HG02763 (cell line): ENCODE results near the gene ALDOA.
A peak's percentile ranks its signal among the peaks of the same experiment; 100 is the strongest.

Experiments used
- ATAC-seq: cut with Tn5 transposase; IDR thresholded peaks from one replicate; pipeline ENCODE4 v1.9.1; 2021; ENCODE audit warnings: mild to moderate bottlenecking, moderate library complexity; ENCODE audit not compliant: unreplicated experiment

The ALDOA gene

GRCh38 chr16:30088832-30089624, 23.5 kb downstream of the ALDOA start:
- ATAC-seq: no peak

- ATAC-seq: no peak
These were observed 25.2 kb downstream of the ALDOA start for GRCh38 chr16:30090610-30091331.

GRCh38 chr16:30091474-30092372, 26.2 kb downstream of the ALDOA start, which contains the start of gene TBX6:
TBX6 (minus strand) TSS chr16:30091924; CDS start chr16:30091193, 731 bp downstream.
- ATAC-seq: peak; percentile 67

GRCh38 chr16:30092373-30093010, 26.9 kb downstream of the ALDOA start:
- ATAC-seq: peak; percentile 32

- ATAC-seq: no peak
These were observed 29.1 kb downstream of the ALDOA start for GRCh38 chr16:30094541-30095165.

- no peak for ATAC-seq
These were observed 29.9 kb downstream of the ALDOA start for GRCh38 chr16:30095166-30096078.

- peak; percentile 52 for ATAC-seq
These were observed 30.7 kb downstream of the ALDOA start, which contains the start of gene YPEL3 for GRCh38 chr16:30096105-30096861. YPEL3 (minus strand) TSS chr16:30096213; CDS start chr16:30095482, 731 bp downstream.

- ATAC-seq: no peak
These were observed 31.5 kb downstream of the ALDOA start for GRCh38 chr16:30096862-30097563.

- ATAC-seq: no peak
These were observed 38.5 kb downstream of the ALDOA start for GRCh38 chr16:30104090-30104489.

- ATAC-seq: no peak
These were observed 38.9 kb downstream of the ALDOA start for GRCh38 chr16:30104492-30104891.

GRCh38 chr16:30108059-30108850, 42.7 kb downstream of the ALDOA start:
- ATAC-seq: no peak

GRCh38 chr16:30110661-30111060, 45.1 kb downstream of the ALDOA start:
- no peak for ATAC-seq

GRCh38 chr16:30112197-30113030, 46.9 kb downstream of the ALDOA start:
- ATAC-seq: no peak

- no peak for ATAC-seq
These were observed 47.6 kb downstream of the ALDOA start, which contains the start of gene GDPD3 for GRCh38 chr16:30113031-30113710. GDPD3 (minus strand) TSS chr16:30113537; CDS start chr16:30113478, 59 bp downstream.

- ATAC-seq: no peak
These were observed 48.3 kb downstream of the ALDOA start for GRCh38 chr16:30113711-30114333.
